Fibroblast of mammary gland (primary cell): ENCODE data around the gene CHD6.

ENCODE experiments used
- DNase-seq: peaks from one replicate; pipeline ENCODE4 v3.0.0-alpha.2; 2010; ENCODE audit warnings: low read depth
- H3K4me3 ChIP-seq: 2 replicates; pipeline ENCODE4 v1.5.1; 2011; ENCODE audit warnings: low read depth, mild to moderate bottlenecking, low read length, moderate library complexity; ENCODE audit not compliant: control insufficient read depth
- CTCF ChIP-seq: conservative IDR thresholded peaks from 2 replicates; pipeline ENCODE4 v1.5.1; 2011; ENCODE audit warnings: low read depth, low read length, inconsistent platforms; ENCODE audit not compliant: control insufficient read depth, insufficient read depth

The CHD6 gene

GRCh38 chr20:41623625-41624375 is 5.6 kb upstream of the CHD6 start:
- no peak for DNase-seq
- no peak for TF ChIP-seq CTCF
- no peak overlapping the region for H3K4me3 ChIP-seq

- DNase-seq = no peak
- TF ChIP-seq CTCF = no peak
- H3K4me3 ChIP-seq = no peak overlapping the region
These were observed 4.4 kb upstream of the CHD6 start for GRCh38 chr20:41622584-41622983.

GRCh38 chr20:41621971-41622370 is 3.8 kb upstream of the CHD6 start:
- no peak for DNase-seq
- TF ChIP-seq CTCF = no peak
- no peak overlapping the region for H3K4me3 ChIP-seq

- no peak overlapping the region for H3K4me3 ChIP-seq
- no peak for TF ChIP-seq CTCF
- no peak for DNase-seq
These were observed 3.2 kb upstream of the CHD6 start for GRCh38 chr20:41621421-41621820.

GRCh38 chr20:41619360-41620100 is 1.4 kb upstream of the CHD6 start:
- DNase-seq = peak; percentile 8
- TF ChIP-seq CTCF = no peak
- no peak overlapping the region for H3K4me3 ChIP-seq

- TF ChIP-seq CTCF = no peak
- peak; percentile 4 for DNase-seq
- peak overlapping the region; percentile 56 for H3K4me3 ChIP-seq
These were observed 682 bp upstream of the CHD6 start for GRCh38 chr20:41618807-41619311.
